SH-SY5Y (cell line): Measurements from ENCODE around the gene RAD50.

ENCODE experiments used
- GATA2 ChIP-seq: IDR thresholded peaks from 2 replicates; pipeline ENCODE4 v1.6.1; 2011; ENCODE audit warnings: mild to moderate bottlenecking, low read depth, low read length
- GATA3 ChIP-seq: IDR thresholded peaks from 2 replicates; pipeline ENCODE4 v1.6.1; 2011; ENCODE audit warnings: low read depth, mild to moderate bottlenecking, low read length, moderate library complexity

DNA sequence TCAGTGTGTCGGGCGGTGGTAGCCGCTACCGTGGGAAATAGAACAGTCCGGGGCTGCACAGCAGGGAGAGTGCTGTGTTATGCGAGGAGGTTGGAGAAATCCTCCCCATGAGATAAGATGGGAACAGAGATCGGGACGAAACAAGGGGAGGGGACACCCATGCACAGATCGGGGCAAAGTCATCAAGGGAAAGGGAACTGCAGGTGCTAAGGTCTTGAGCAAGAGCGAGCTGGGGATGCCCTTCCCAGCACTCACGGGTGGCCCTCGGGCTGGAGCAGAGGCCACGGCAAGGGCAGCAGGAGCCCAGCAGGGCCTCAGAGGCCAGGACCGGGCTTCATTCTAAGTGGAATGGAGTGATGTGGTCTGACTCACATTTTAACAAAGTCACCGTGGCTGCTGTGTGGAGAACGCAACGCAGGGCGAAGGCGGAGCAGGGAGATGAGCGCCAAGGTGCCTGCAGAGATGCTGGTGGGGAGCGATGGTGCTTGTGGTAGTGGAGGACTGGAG is 108.8 kb downstream of the RAD50 start:
- TF ChIP-seq GATA2 (no peak), GATA3 (no peak)
